A549 (cell line): ENCODE data around the gene RAD51B.

Experiments used
- CBX2 ChIP-seq: fragments of 200-600 bp; sonication (generic); IDR thresholded peaks from 2 replicates; pipeline ENCODE4 v1.6.1; 2016; ENCODE audit warnings: low read depth, mild to moderate bottlenecking, borderline replicate concordance
- FOXS1 ChIP-seq: fragments of 250-450 bp; sonication (Bioruptor Pico); IDR thresholded peaks from 2 replicates; pipeline ENCODE4 v1.5.0; 2020; ENCODE audit warnings: mild to moderate bottlenecking, moderate library complexity
- MYC ChIP-seq: IDR thresholded peaks from 2 replicates; pipeline ENCODE4 v1.6.1; 2012; ENCODE audit warnings: mild to moderate bottlenecking, inconsistent platforms, low read length, improper control_type of control experiment, borderline replicate concordance

GRCh38 chr14:68397371-68397811 is 577.8 kb downstream of the RAD51B start:
- TF ChIP-seq FOXS1 (CRISPR knock-in tag): no peak
- TF ChIP-seq CBX2: no peak
- no peak for TF ChIP-seq MYC
